ENCODE data around the gene ASB7.

The ASB7 gene

GRCh38 chr15:100623301-100623700, 20.9 kb downstream of the ASB7 start:
- no peak overlapping the region for H2BK12ac ChIP-seq (ENCODE audit: low read length)
- no CpG with 5 or more reads among the region's 5 CpGs for WGBS, 2 donors (ENCODE audit: extremely low coverage in 2 of 2, insufficient read length in 2 of 2, insufficient replicate concordance in 1 of 2)
- no peak for DNase-seq (ENCODE audit: low spot score)
- no peak overlapping the region for H3K4me2 ChIP-seq (ENCODE audit: insufficient read depth, low read length, poor library complexity, severe bottlenecking)
- no peak overlapping the region for H2BK15ac ChIP-seq (ENCODE audit: low read length)
- H3K27ac ChIP-seq (replicated peaks; ENCODE audit: low read length), result no peak overlapping the region
- H3K27me3 ChIP-seq (ENCODE audit: control insufficient read depth in 3 of 3, insufficient read depth in 3 of 3, low read depth in 1 of 3, low read length in 3 of 3), result no peaks in the 10 kb centered on the region
- no peaks in the 10 kb centered on the region for H3K4me1 ChIP-seq (ENCODE audit: control insufficient read depth in 2 of 2, insufficient read depth in 1 of 2, low read depth in 1 of 2, low read length in 2 of 2)
- H2AFZ ChIP-seq (ENCODE audit: low read length), result no peak overlapping the region
- no peak overlapping the region for H2BK120ac ChIP-seq (ENCODE audit: low read depth, low read length)
- no peak overlapping the region for H3K23ac ChIP-seq (ENCODE audit: low read depth, low read length, poor library complexity)
- H3K18ac ChIP-seq (ENCODE audit: low read length), result no peak overlapping the region
- H2AK5ac ChIP-seq (ENCODE audit: low read depth, low read length), result no peak overlapping the region
- H4K91ac ChIP-seq (ENCODE audit: low read depth, low read length, poor library complexity), result no peak overlapping the region
- H3K9ac ChIP-seq (ENCODE audit: low read depth, low read length, poor library complexity), result no peak overlapping the region
- no peak overlapping the region for H3K14ac ChIP-seq (ENCODE audit: low read length)
- H3K79me1 ChIP-seq (ENCODE audit: low read depth, low read length), result no peaks in the 10 kb centered on the region
- H3K36me3 ChIP-seq (replicated peaks in 1 of 2; ENCODE audit: control insufficient read depth in 2 of 2, insufficient read depth in 2 of 2, low read length in 2 of 2), result peaks cover 4 to 13% of the 10 kb centered on the region in 2 donors
- H3K9me3 ChIP-seq (replicated peaks in 1 of 2; ENCODE audit: control insufficient read depth in 2 of 2, insufficient read depth in 1 of 2, low read depth in 1 of 2, low read length in 2 of 2), result peaks cover 2% of the 10 kb centered on the region in 2 donors
- H3K4ac ChIP-seq (ENCODE audit: low read length), result no peak overlapping the region
- H2BK5ac ChIP-seq (ENCODE audit: low read length), result no peak overlapping the region
- H3K4me3 ChIP-seq (ENCODE audit: low read length in 2 of 2), result no peak overlapping the region
- H4K8ac ChIP-seq (ENCODE audit: low read depth, low read length), result no peak overlapping the region

DNA sequence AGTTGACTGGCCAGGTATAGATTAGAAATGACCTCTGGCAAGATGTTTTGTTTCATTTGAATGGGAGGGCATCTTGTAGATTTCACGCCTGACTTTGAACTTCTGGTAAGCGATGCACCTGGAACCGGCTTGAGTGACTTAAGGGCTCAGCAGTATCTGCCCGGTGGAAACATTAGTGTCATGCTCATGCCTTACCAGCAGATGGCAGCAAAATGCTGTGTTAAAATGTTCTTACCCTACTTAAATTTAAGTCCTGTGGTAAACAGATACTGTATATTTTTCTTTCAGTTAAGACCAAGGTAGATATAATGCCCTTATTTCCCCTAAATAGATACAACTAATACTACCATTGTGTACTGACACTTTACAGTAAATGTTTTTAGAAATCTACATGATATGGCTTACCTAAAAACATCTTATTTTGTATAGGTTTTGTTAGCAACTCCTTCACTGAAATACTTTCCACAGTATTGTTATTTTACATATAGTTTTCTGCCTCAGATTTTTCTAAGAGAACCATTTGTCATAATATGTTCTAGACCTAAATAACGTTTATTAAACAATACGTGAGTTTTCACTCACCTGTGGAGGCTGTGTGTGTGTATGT, 25.5 kb downstream of the ASB7 start:
- DNase-seq (ENCODE audit: low spot score), result peak; percentile 61
- no peak overlapping the region for H2BK12ac ChIP-seq (ENCODE audit: low read length)
- H3K27me3 ChIP-seq (ENCODE audit: control insufficient read depth in 3 of 3, insufficient read depth in 3 of 3, low read depth in 1 of 3, low read length in 3 of 3), result no peaks in the 10 kb centered on the region
- H3K79me1 ChIP-seq (ENCODE audit: low read depth, low read length), result no peaks in the 10 kb centered on the region
- H3K27ac ChIP-seq (replicated peaks; ENCODE audit: low read length), result no peak overlapping the region
- H3K23ac ChIP-seq (ENCODE audit: low read depth, low read length, poor library complexity), result no peak overlapping the region
- H3K36me3 ChIP-seq (replicated peaks in 1 of 2; ENCODE audit: control insufficient read depth in 2 of 2, insufficient read depth in 2 of 2, low read length in 2 of 2), result peaks cover 3 to 41% of the 10 kb centered on the region in 2 donors
- no peak overlapping the region for H3K14ac ChIP-seq (ENCODE audit: low read length)
- H2BK5ac ChIP-seq (ENCODE audit: low read length), result no peak overlapping the region
- H3K18ac ChIP-seq (ENCODE audit: low read length), result no peak overlapping the region
- H3K4ac ChIP-seq (ENCODE audit: low read length), result no peak overlapping the region
- H4K8ac ChIP-seq (ENCODE audit: low read depth, low read length), result no peak overlapping the region
- no peak overlapping the region for H2BK15ac ChIP-seq (ENCODE audit: low read length)
- no peak overlapping the region for H2BK120ac ChIP-seq (ENCODE audit: low read depth, low read length)
- H4K91ac ChIP-seq (ENCODE audit: low read depth, low read length, poor library complexity), result no peak overlapping the region
- no peak overlapping the region for H3K4me2 ChIP-seq (ENCODE audit: insufficient read depth, low read length, poor library complexity, severe bottlenecking)
- no peak overlapping the region for H3K4me3 ChIP-seq (ENCODE audit: low read length in 2 of 2)
- no peak overlapping the region for H2AK5ac ChIP-seq (ENCODE audit: low read depth, low read length)
- no peak overlapping the region for H2AFZ ChIP-seq (ENCODE audit: low read length)
- H3K9me3 ChIP-seq (replicated peaks in 1 of 2; ENCODE audit: control insufficient read depth in 2 of 2, insufficient read depth in 1 of 2, low read depth in 1 of 2, low read length in 2 of 2), result no peaks in the 10 kb centered on the region
- no CpG with 5 or more reads among the region's 6 CpGs for WGBS, 2 donors (ENCODE audit: extremely low coverage in 2 of 2, insufficient read length in 2 of 2, insufficient replicate concordance in 1 of 2)
- no peaks in the 10 kb centered on the region for H3K4me1 ChIP-seq (ENCODE audit: control insufficient read depth in 2 of 2, insufficient read depth in 1 of 2, low read depth in 1 of 2, low read length in 2 of 2)
- H3K9ac ChIP-seq (ENCODE audit: low read depth, low read length, poor library complexity), result no peak overlapping the region

DNA sequence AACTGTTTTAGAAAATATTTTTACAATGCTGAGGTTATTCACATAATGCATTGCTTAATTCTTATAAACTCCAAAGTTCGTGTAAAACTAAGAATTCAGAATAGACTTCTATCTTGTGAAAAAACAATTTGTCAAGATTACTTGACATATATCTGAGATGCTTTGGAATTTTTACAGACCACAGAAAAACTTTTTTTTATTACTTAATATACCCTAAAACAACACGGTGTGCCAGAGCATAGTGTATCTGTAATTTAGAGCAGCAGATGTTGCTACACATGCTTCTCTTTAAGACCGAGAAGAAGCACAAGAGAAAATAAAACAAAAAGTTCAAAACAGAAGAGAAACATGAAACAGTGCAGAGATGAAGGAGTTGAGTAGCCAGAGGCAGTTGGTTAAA, 26.4 kb downstream of the ASB7 start:
- no peak overlapping the region for H3K14ac ChIP-seq (ENCODE audit: low read length)
- no peak overlapping the region for H4K91ac ChIP-seq (ENCODE audit: low read depth, low read length, poor library complexity)
- no peak overlapping the region for H2AFZ ChIP-seq (ENCODE audit: low read length)
- WGBS, 2 donors (ENCODE audit: extremely low coverage in 2 of 2, insufficient read length in 2 of 2, insufficient replicate concordance in 1 of 2), result no CpG with 5 or more reads among the region's 3 CpGs
- H3K9me3 ChIP-seq (replicated peaks in 1 of 2; ENCODE audit: control insufficient read depth in 2 of 2, insufficient read depth in 1 of 2, low read depth in 1 of 2, low read length in 2 of 2), result no peaks in the 10 kb centered on the region
- no peak overlapping the region for H2BK15ac ChIP-seq (ENCODE audit: low read length)
- H3K27me3 ChIP-seq (ENCODE audit: control insufficient read depth in 3 of 3, insufficient read depth in 3 of 3, low read depth in 1 of 3, low read length in 3 of 3), result no peaks in the 10 kb centered on the region
- no peaks in the 10 kb centered on the region for H3K4me1 ChIP-seq (ENCODE audit: control insufficient read depth in 2 of 2, insufficient read depth in 1 of 2, low read depth in 1 of 2, low read length in 2 of 2)
- no peak overlapping the region for H2BK12ac ChIP-seq (ENCODE audit: low read length)
- H3K4me3 ChIP-seq (ENCODE audit: low read length in 2 of 2), result no peak overlapping the region
- H3K4ac ChIP-seq (ENCODE audit: low read length), result no peak overlapping the region
- DNase-seq (ENCODE audit: low spot score), result no peak
- no peak overlapping the region for H3K9ac ChIP-seq (ENCODE audit: low read depth, low read length, poor library complexity)
- no peak overlapping the region for H3K18ac ChIP-seq (ENCODE audit: low read length)
- H3K36me3 ChIP-seq (replicated peaks in 1 of 2; ENCODE audit: control insufficient read depth in 2 of 2, insufficient read depth in 2 of 2, low read length in 2 of 2), result peaks cover 3 to 43% of the 10 kb centered on the region in 2 donors
- H3K4me2 ChIP-seq (ENCODE audit: insufficient read depth, low read length, poor library complexity, severe bottlenecking), result no peak overlapping the region
- no peak overlapping the region for H2BK5ac ChIP-seq (ENCODE audit: low read length)
- H4K8ac ChIP-seq (ENCODE audit: low read depth, low read length), result no peak overlapping the region
- no peak overlapping the region for H3K27ac ChIP-seq (replicated peaks; ENCODE audit: low read length)
- no peak overlapping the region for H2AK5ac ChIP-seq (ENCODE audit: low read depth, low read length)
- H2BK120ac ChIP-seq (ENCODE audit: low read depth, low read length), result no peak overlapping the region
- peaks cover 2% of the 10 kb centered on the region for H3K79me1 ChIP-seq (ENCODE audit: low read depth, low read length)
- H3K23ac ChIP-seq (ENCODE audit: low read depth, low read length, poor library complexity), result no peak overlapping the region

- Histone ChIP-seq H2BK15ac (ENCODE audit: low read length) (no peak overlapping the region), H3K79me1 (ENCODE audit: low read depth, low read length) (peaks cover 3% of the 10 kb centered on the region), H3K9me3 (replicated peaks in 1 of 2; ENCODE audit: control insufficient read depth in 2 of 2, insufficient read depth in 1 of 2, low read depth in 1 of 2, low read length in 2 of 2) (no peaks in the 10 kb centered on the region), H3K4me1 (ENCODE audit: control insufficient read depth in 2 of 2, insufficient read depth in 1 of 2, low read depth in 1 of 2, low read length in 2 of 2) (peaks cover 2 to 9% of the 10 kb centered on the region in 2 donors), H3K4me3 (ENCODE audit: low read length in 2 of 2) (no peak overlapping the region), H2AFZ (ENCODE audit: low read length) (no peak overlapping the region), H3K4me2 (ENCODE audit: insufficient read depth, low read length, poor library complexity, severe bottlenecking) (no peak overlapping the region), H3K27me3 (ENCODE audit: control insufficient read depth in 3 of 3, insufficient read depth in 3 of 3, low read depth in 1 of 3, low read length in 3 of 3) (no peaks in the 10 kb centered on the region), H3K23ac (ENCODE audit: low read depth, low read length, poor library complexity) (no peak overlapping the region), H2AK5ac (ENCODE audit: low read depth, low read length) (no peak overlapping the region), H3K27ac (replicated peaks; ENCODE audit: low read length) (no peak overlapping the region), H2BK12ac (ENCODE audit: low read length) (no peak overlapping the region), H3K4ac (ENCODE audit: low read length) (no peak overlapping the region), H3K18ac (ENCODE audit: low read length) (no peak overlapping the region), H4K8ac (ENCODE audit: low read depth, low read length) (no peak overlapping the region), H3K9ac (ENCODE audit: low read depth, low read length, poor library complexity) (no peak overlapping the region), H2BK5ac (ENCODE audit: low read length) (no peak overlapping the region), H3K36me3 (replicated peaks in 1 of 2; ENCODE audit: control insufficient read depth in 2 of 2, insufficient read depth in 2 of 2, low read length in 2 of 2) (peaks cover 3 to 43% of the 10 kb centered on the region in 2 donors), H3K14ac (ENCODE audit: low read length) (no peak overlapping the region), H2BK120ac (ENCODE audit: low read depth, low read length) (no peak overlapping the region), H4K91ac (ENCODE audit: low read depth, low read length, poor library complexity) (no peak overlapping the region)
- no CpG with 5 or more reads among the region's 10 CpGs for WGBS, 2 donors (ENCODE audit: extremely low coverage in 2 of 2, insufficient read length in 2 of 2, insufficient replicate concordance in 1 of 2)
- DNase-seq (ENCODE audit: low spot score), result no peak
Observed at GRCh38 chr15:100631831-100632230, 29.4 kb downstream of the ASB7 start.
